Cortex of kidney (tissue), 1 donor: ENCODE measurements around the gene MEIKIN.
"Not testable (repeated sequence)": the region's sequence is repeated elsewhere in the genome, so short reads cannot be mapped to it uniquely, and the experiment has no call there.

Experiments used
- DNase-seq: peaks from one replicate; lab custom pipeline; 2025; lab: John Stamatoyannopoulos, UW

Gene MEIKIN

GRCh38 chr5:131906668-131907067 is 38.8 kb downstream of the MEIKIN start:
- no peak for DNase-seq

- DNase-seq = not testable (repeated sequence)
Observed at GRCh38 chr5:131902266-131902665, 43.2 kb downstream of the MEIKIN start.

- no peak for DNase-seq
Observed at GRCh38 chr5:131899686-131900085, 45.8 kb downstream of the MEIKIN start.

GRCh38 chr5:131883984-131884383 is 61.5 kb downstream of the MEIKIN start:
- DNase-seq = no peak

GRCh38 chr5:131879705-131880104 is 65.8 kb downstream of the MEIKIN start:
- no peak for DNase-seq

- DNase-seq = no peak
Observed at GRCh38 chr5:131877873-131878272, 67.6 kb downstream of the MEIKIN start.

GRCh38 chr5:131871251-131871650 is 74.2 kb downstream of the MEIKIN start:
- not testable (repeated sequence) for DNase-seq

GRCh38 chr5:131867524-131867923 is 77.9 kb downstream of the MEIKIN start:
- no peak for DNase-seq

GRCh38 chr5:131863700-131864099 is 81.8 kb downstream of the MEIKIN start:
- DNase-seq = no peak

GRCh38 chr5:131857388-131857787 is 88.1 kb downstream of the MEIKIN start:
- DNase-seq = no peak

- no peak for DNase-seq
Observed at GRCh38 chr5:131855452-131855851, 90.0 kb downstream of the MEIKIN start.

GRCh38 chr5:131854134-131854533 is 91.3 kb downstream of the MEIKIN start:
- DNase-seq = no peak

GRCh38 chr5:131848662-131849061 is 96.8 kb downstream of the MEIKIN start:
- DNase-seq = no peak

- no peak for DNase-seq
Observed at GRCh38 chr5:131846536-131846935, 98.9 kb downstream of the MEIKIN start.

GRCh38 chr5:131845828-131846227 is 99.6 kb downstream of the MEIKIN start:
- DNase-seq = no peak

GRCh38 chr5:131842971-131843370 is 102.5 kb downstream of the MEIKIN start:
- not testable (repeated sequence) for DNase-seq

GRCh38 chr5:131832702-131833101 is 112.8 kb downstream of the MEIKIN start:
- not testable (repeated sequence) for DNase-seq

- DNase-seq = no peak
Observed at GRCh38 chr5:131825404-131826013, 120.0 kb downstream of the MEIKIN start.

- DNase-seq = no peak
Observed at GRCh38 chr5:131824631-131825030, 120.8 kb downstream of the MEIKIN start.

- no peak for DNase-seq
Observed at GRCh38 chr5:131821221-131821620, 124.2 kb downstream of the MEIKIN start.

- DNase-seq = no peak
Observed at GRCh38 chr5:131818001-131818724, 127.3 kb downstream of the MEIKIN start.

- DNase-seq = no peak
Observed at GRCh38 chr5:131814990-131815389, 130.5 kb downstream of the MEIKIN start.

GRCh38 chr5:131812371-131813160 is 132.9 kb downstream of the MEIKIN start:
- no peak for DNase-seq
